IPS DF 19.7 (cell line): ENCODE data around the gene VSTM1.
"Not testable (repeated sequence)": the region's sequence is repeated elsewhere in the genome, so short reads cannot be mapped to it uniquely, and the experiment has no call there.

Source experiments
- DNase-seq: peaks from one replicate; pipeline ENCODE4 v3.0.0-alpha.2; 2013; ENCODE audit warnings: low read depth, low spot score

Gene VSTM1

GRCh38 chr19:54063350-54064116 is at the start of gene VSTM1:
VSTM1 (minus strand) TSS chr19:54063897; CDS start chr19:54063777, 120 bp downstream.
- DNase-seq: no peak

- no peak for DNase-seq
Measured at GRCh38 chr19:54109651-54110050, 46.0 kb upstream of the VSTM1 start.

- DNase-seq: no peak
Measured at GRCh38 chr19:54108496-54108895, 44.8 kb upstream of the VSTM1 start.

- DNase-seq: no peak
Measured at GRCh38 chr19:54107876-54108490, 44.3 kb upstream of the VSTM1 start.

- DNase-seq: no peak
Measured at GRCh38 chr19:54106716-54107115, 43.0 kb upstream of the VSTM1 start.

- DNase-seq: no peak
Measured at GRCh38 chr19:54105796-54106195, 42.1 kb upstream of the VSTM1 start.

GRCh38 chr19:54104998-54105715 is 41.5 kb upstream of the VSTM1 start:
- no peak for DNase-seq

- peak; percentile 97 for DNase-seq
Measured at GRCh38 chr19:54102421-54103169, 38.9 kb upstream of the VSTM1 start, which contains the start of gene NDUFA3. NDUFA3 (plus strand) TSS chr19:54102855; CDS start chr19:54102879, 24 bp downstream.

- DNase-seq: no peak
Measured at GRCh38 chr19:54100561-54100960, 36.9 kb upstream of the VSTM1 start, which contains the start of gene OSCAR. OSCAR (minus strand) TSS chr19:54100803; CDS start chr19:54100792, 11 bp downstream.

GRCh38 chr19:54099903-54100255 is 36.2 kb upstream of the VSTM1 start:
- DNase-seq: not testable (repeated sequence)

GRCh38 chr19:54099190-54099902 is 35.6 kb upstream of the VSTM1 start:
- DNase-seq: no peak

GRCh38 chr19:54096617-54097106 is 33.0 kb upstream of the VSTM1 start:
- DNase-seq: no peak

- DNase-seq: not testable (repeated sequence)
Measured at GRCh38 chr19:54095859-54096616, 32.3 kb upstream of the VSTM1 start.

- no peak for DNase-seq
Measured at GRCh38 chr19:54095136-54095858, 31.6 kb upstream of the VSTM1 start.

GRCh38 chr19:54094426-54095000 is 30.8 kb upstream of the VSTM1 start:
- DNase-seq: no peak

GRCh38 chr19:54084410-54084809 is 20.7 kb upstream of the VSTM1 start:
- DNase-seq: no peak

GRCh38 chr19:54081032-54081431 is 17.3 kb upstream of the VSTM1 start, which contains the start of gene TARM1:
TARM1 (minus strand) TSS chr19:54081365; CDS start chr19:54081340, 25 bp downstream.
- DNase-seq: no peak

- no peak for DNase-seq
Measured at GRCh38 chr19:54077334-54077733, 13.6 kb upstream of the VSTM1 start.

- DNase-seq: no peak
Measured at GRCh38 chr19:54074851-54075250, 11.2 kb upstream of the VSTM1 start.
